Activated naive CD8-positive, alpha-beta T cell treated with anti-CD3 and anti-CD28 coated beads, Interleukin-2, amount 10 ng/mL, durations not matched to agents 7 days and 5 days (primary cell): ENCODE measurements around the gene EEIG2. TPM values are rescaled to one million over a fixed set of nuclear protein-coding genes. Genes with fewer than 3 reads are reported as not detected.
"Not testable (repeated sequence)": the region's sequence is repeated elsewhere in the genome, so short reads cannot be mapped to it uniquely, and the experiment has no call there.

Experiments
- ATAC-seq: fragments of 150-1000 bp; cut with Tn5 transposase; one replicate; pipeline ENCODE4 v1.10.0; 2021; ENCODE audit warnings: low read depth, moderate library complexity
- POLR2A ChIA-PET: fragments of 350-600 bp; sonication (Branson Sonifier 250); formaldehyde crosslinking; loops from one replicate; lab custom pipeline; 2021; ENCODE audit warnings: antibody characterized with exemption; lab: Charles Lee
- DNase-seq: peaks from one replicate; pipeline ENCODE4 v3.0.0; 2021
- H3K27ac Mint-ChIP-seq: one replicate; pipeline ENCODE4 v1.8.0; 2022; ENCODE audit warnings: mild to moderate bottlenecking, mixed read lengths
- H3K27me3 Mint-ChIP-seq: one replicate; pipeline ENCODE4 v1.8.0; 2022; ENCODE audit warnings: mild to moderate bottlenecking, moderate library complexity, mixed read lengths
- H3K36me3 Mint-ChIP-seq: one replicate; pipeline ENCODE4 v1.8.0; 2021; ENCODE audit warnings: mild to moderate bottlenecking, mixed read lengths
- H3K4me1 Mint-ChIP-seq: one replicate; pipeline ENCODE4 v1.8.0; 2021; ENCODE audit warnings: mixed read lengths
- H3K4me3 Mint-ChIP-seq: one replicate; pipeline ENCODE4 v1.8.0; 2022; ENCODE audit warnings: mild to moderate bottlenecking, moderate library complexity, mixed read lengths
- H3K9me3 Mint-ChIP-seq: one replicate; pipeline ENCODE4 v1.8.0; 2021; ENCODE audit warnings: mixed read lengths
- total RNA-seq, 2 experiments: library from RNA; stranded (reverse); gene quantifications; one replicate each; pipeline ENCODE4 v1.2.3, GENCODE V29; 2021

EEIG2 gene
- total RNA-seq: 10 to 100 TPM; 16.5 TPM

- Mint-ChIP-seq H3K4me3 (peak within 1 kb of the TSS; percentile 96), H3K27me3 (no peaks in the 10 kb centered on the region), H3K4me1 (peaks cover 23% of the 10 kb centered on the region), H3K9me3 (no peaks in the 10 kb centered on the region), H3K36me3 (peaks cover 2% of the 10 kb centered on the region), H3K27ac (peak within 1 kb of the TSS; percentile 91)
- POLR2A ChIA-PET: interaction anchor here (1.2 to 5.0 kb wide), 7 partner anchors 47 to 359 kb away, joined by 4 to 71 read pairs (median 12); partner anchors contain the start of genes HENMT1, PRPF38B and SLC25A24
- DNase-seq (peak; percentile 96), ATAC-seq (peak; percentile 80)
These were observed at the start of gene EEIG2 for GRCh38 chr1:108559215-108560186. Gene EEIG2, plus strand, starts transcription at chr1:108560100. Its CDS starts 329 bp downstream, at chr1:108560429.

GRCh38 chr1:108511764-108512163 lies 48.1 kb upstream of the EEIG2 start:
- H3K9me3 Mint-ChIP-seq: peaks cover 7% of the 10 kb centered on the region

GRCh38 chr1:108512239-108513043 lies 47.5 kb upstream of the EEIG2 start:
- Mint-ChIP-seq H3K36me3 (peaks cover 9% of the 10 kb centered on the region), H3K27me3 (peaks cover 32% of the 10 kb centered on the region), H3K9me3 (peaks cover 7% of the 10 kb centered on the region), H3K4me3 (no peak overlapping the region), H3K4me1 (peaks cover 1% of the 10 kb centered on the region), H3K27ac (no peak overlapping the region)
- no peak for DNase-seq
- ATAC-seq: no peak
- POLR2A ChIA-PET: interaction anchor here (1.0 to 1.7 kb wide), 2 partner anchors 48 to 131 kb away, joined by 3 to 10 read pairs; partner anchors contain the start of gene EEIG2

More at GRCh38 chr1:108511764-108512163, 48.1 kb upstream of the EEIG2 start:
- Mint-ChIP-seq H3K27ac (no peak overlapping the region), H3K36me3 (peaks cover 9% of the 10 kb centered on the region), H3K4me3 (no peak overlapping the region), H3K4me1 (peaks cover 1% of the 10 kb centered on the region), H3K27me3 (peaks cover 27% of the 10 kb centered on the region)
- ATAC-seq (no peak), DNase-seq (no peak)
- POLR2A ChIA-PET: interaction anchor here (1.7 kb wide), 1 partner anchor 49 kb away, joined by 10 read pairs; the partner anchor contains the start of gene EEIG2

- DNase-seq: no peak
- ATAC-seq: no peak
- H3K4me1 Mint-ChIP-seq: no peaks in the 10 kb centered on the region
- POLR2A ChIA-PET: interaction anchor here (1.0 to 1.7 kb wide), 2 partner anchors 47 to 130 kb away, joined by 3 to 10 read pairs; partner anchors contain the start of gene EEIG2
- no peak overlapping the region for H3K4me3 Mint-ChIP-seq
- H3K27me3 Mint-ChIP-seq: peaks cover 28% of the 10 kb centered on the region
- H3K36me3 Mint-ChIP-seq: peaks cover 9% of the 10 kb centered on the region
- no peak overlapping the region for H3K27ac Mint-ChIP-seq
- peaks cover 7% of the 10 kb centered on the region for H3K9me3 Mint-ChIP-seq
These were observed 46.9 kb upstream of the EEIG2 start for GRCh38 chr1:108513044-108513415.

- H3K4me3 Mint-ChIP-seq, H3K36me3 Mint-ChIP-seq, H3K27ac Mint-ChIP-seq, H3K4me1 Mint-ChIP-seq, H3K9me3 Mint-ChIP-seq, DNase-seq, ATAC-seq: not testable (repeated sequence)
- POLR2A ChIA-PET: interaction anchor here (0.7 kb wide), 1 partner anchor 133 kb away, joined by 3 read pairs; no protein-coding TSS in a partner anchor
- H3K27me3 Mint-ChIP-seq: peaks cover 27% of the 10 kb centered on the region
These were observed 46.0 kb upstream of the EEIG2 start for GRCh38 chr1:108513914-108514313.

- H3K27ac Mint-ChIP-seq, ATAC-seq, H3K36me3 Mint-ChIP-seq, H3K4me1 Mint-ChIP-seq, POLR2A ChIA-PET, DNase-seq, H3K9me3 Mint-ChIP-seq, H3K4me3 Mint-ChIP-seq: not testable (repeated sequence)
- H3K27me3 Mint-ChIP-seq: peaks cover 26% of the 10 kb centered on the region
These were observed 42.5 kb upstream of the EEIG2 start for GRCh38 chr1:108517301-108517897.

- Mint-ChIP-seq H3K27ac (no peak overlapping the region), H3K4me3 (no peak overlapping the region), H3K4me1 (no peaks in the 10 kb centered on the region), H3K36me3 (peaks cover 3% of the 10 kb centered on the region), H3K9me3 (peaks cover 4% of the 10 kb centered on the region), H3K27me3 (peaks cover 20% of the 10 kb centered on the region)
- ATAC-seq (no peak), DNase-seq (no peak)
- POLR2A ChIA-PET: no interaction called here
These were observed 37.9 kb upstream of the EEIG2 start for GRCh38 chr1:108521990-108522393.

- DNase-seq: no peak
- POLR2A ChIA-PET: no interaction called here
- Mint-ChIP-seq H3K27ac (no peak overlapping the region), H3K4me3 (no peak overlapping the region), H3K36me3 (peaks cover 3% of the 10 kb centered on the region), H3K4me1 (no peaks in the 10 kb centered on the region), H3K27me3 (peaks cover 16% of the 10 kb centered on the region), H3K9me3 (peaks cover 4% of the 10 kb centered on the region)
- ATAC-seq: no peak
These were observed 36.1 kb upstream of the EEIG2 start for GRCh38 chr1:108523829-108524228.

GRCh38 chr1:108524676-108525075 lies 35.2 kb upstream of the EEIG2 start:
- Mint-ChIP-seq H3K4me1 (no peaks in the 10 kb centered on the region), H3K9me3 (peaks cover 4% of the 10 kb centered on the region), H3K27me3 (peaks cover 12% of the 10 kb centered on the region), H3K27ac (no peak overlapping the region), H3K4me3 (no peak overlapping the region), H3K36me3 (peaks cover 3% of the 10 kb centered on the region)
- POLR2A ChIA-PET: no interaction called here
- DNase-seq: no peak
- no peak for ATAC-seq

GRCh38 chr1:108527135-108527534 lies 32.8 kb upstream of the EEIG2 start:
- Mint-ChIP-seq H3K9me3 (peaks cover 4% of the 10 kb centered on the region), H3K4me1 (no peaks in the 10 kb centered on the region), H3K36me3 (peaks cover 3% of the 10 kb centered on the region), H3K27ac (no peak overlapping the region), H3K4me3 (no peak overlapping the region), H3K27me3 (peaks cover 16% of the 10 kb centered on the region)
- no peak for ATAC-seq
- POLR2A ChIA-PET: no interaction called here
- DNase-seq: no peak

GRCh38 chr1:108527837-108528236 lies 32.1 kb upstream of the EEIG2 start:
- ATAC-seq (no peak), DNase-seq (no peak)
- Mint-ChIP-seq H3K4me3 (no peak overlapping the region), H3K27ac (no peak overlapping the region), H3K9me3 (peaks cover 4% of the 10 kb centered on the region), H3K27me3 (peaks cover 16% of the 10 kb centered on the region), H3K4me1 (no peaks in the 10 kb centered on the region), H3K36me3 (peaks cover 3% of the 10 kb centered on the region)
- POLR2A ChIA-PET: no interaction called here

- no peak overlapping the region for H3K4me3 Mint-ChIP-seq
- H3K27ac Mint-ChIP-seq: no peak overlapping the region
- H3K9me3 Mint-ChIP-seq: no peaks in the 10 kb centered on the region
- ATAC-seq: no peak
- H3K4me1 Mint-ChIP-seq: no peaks in the 10 kb centered on the region
- POLR2A ChIA-PET: no interaction called here
- no peaks in the 10 kb centered on the region for H3K36me3 Mint-ChIP-seq
- DNase-seq: no peak
- H3K27me3 Mint-ChIP-seq: peaks cover 13% of the 10 kb centered on the region
These were observed 28.5 kb upstream of the EEIG2 start for GRCh38 chr1:108531444-108531843.

- Mint-ChIP-seq H3K27me3 (peaks cover 13% of the 10 kb centered on the region), H3K4me3 (no peak overlapping the region), H3K36me3 (no peaks in the 10 kb centered on the region), H3K27ac (no peak overlapping the region), H3K9me3 (no peaks in the 10 kb centered on the region), H3K4me1 (no peaks in the 10 kb centered on the region)
- ATAC-seq: no peak
- DNase-seq: no peak
- POLR2A ChIA-PET: no interaction called here
These were observed 27.2 kb upstream of the EEIG2 start for GRCh38 chr1:108532730-108533129.
